ENCODE measurements around the gene BMPR1B.

GRCh38 chr4:94887027-94887426 is 129.3 kb downstream of the BMPR1B start:
- TF ChIP-seq CTCF (IDR thresholded peaks at IDR 0.05; ENCODE audit: poor library complexity) (no peak), EZH2 (IDR thresholded peaks at IDR 0.05; ENCODE audit: borderline replicate concordance) (no peak)

Measured in hepatocyte (in vitro differentiated cells).